Activated CD8-positive, alpha-beta memory T cell treated with anti-CD3 and anti-CD28 coated beads, Interleukin-2, amount 50 U/mL, for 1 hour (primary cell): ENCODE results near the gene NDE1.

Experiments used
- DNase-seq: peaks from one replicate; pipeline ENCODE4 v3.0.0-alpha.2; 2020; ENCODE audit errors: extremely low read depth

The NDE1 gene

GRCh38 chr16:15736529-15736928, 86.5 kb downstream of the NDE1 start:
- DNase-seq, result no peak

DNA sequence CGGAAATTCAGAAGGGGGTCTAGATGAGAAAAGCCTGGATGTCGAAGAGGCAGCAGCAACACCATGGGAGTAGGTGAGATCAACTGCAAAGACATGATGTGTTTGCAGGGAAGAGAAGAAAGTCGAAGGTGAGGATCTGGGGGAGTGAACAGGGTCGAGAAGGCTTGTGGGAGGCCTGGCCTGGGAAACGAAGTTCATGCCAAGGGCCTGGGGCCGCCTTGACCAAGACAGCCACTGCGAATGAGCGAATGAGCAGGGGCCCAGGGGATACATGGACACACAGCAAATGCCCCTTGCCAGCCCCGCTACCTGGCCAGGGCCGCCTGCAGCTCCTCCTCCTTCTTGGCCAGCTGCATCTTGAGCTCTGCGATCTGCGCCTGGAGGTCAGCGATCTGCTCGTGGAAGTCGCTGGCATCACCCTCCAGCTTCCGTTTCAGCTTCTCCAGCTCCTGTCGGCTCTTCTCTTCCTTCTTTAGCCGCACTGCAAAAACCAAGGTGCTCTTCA, 87.1 kb downstream of the NDE1 start:
- no peak for DNase-seq

GRCh38 chr16:15739464-15739863, 89.4 kb downstream of the NDE1 start:
- no peak for DNase-seq

DNA sequence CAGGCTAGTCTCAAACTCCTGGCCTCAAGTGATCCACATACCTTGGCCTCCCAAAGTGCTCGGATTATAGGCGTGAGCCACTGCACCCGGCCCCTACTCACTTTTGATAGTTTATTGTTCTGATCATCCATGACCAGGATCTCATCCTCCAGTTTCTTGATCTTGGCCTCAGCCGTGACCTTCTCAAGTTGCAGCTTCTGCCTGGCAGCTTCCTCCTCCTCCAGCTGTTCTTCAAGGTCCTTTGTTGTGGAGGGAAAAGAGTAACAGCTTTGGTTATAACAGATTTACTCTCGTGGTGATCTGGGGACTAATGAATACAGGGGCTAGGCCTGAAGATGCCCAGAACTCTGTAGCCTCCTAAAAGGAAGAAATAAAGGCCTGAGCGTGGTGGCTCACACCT, 89.9 kb downstream of the NDE1 start:
- DNase-seq, result no peak

- DNase-seq, result no peak
These were observed 91.3 kb downstream of the NDE1 start for GRCh38 chr16:15741207-15741871.

GRCh38 chr16:15742716-15743115, 92.7 kb downstream of the NDE1 start:
- DNase-seq, result no peak

- no peak for DNase-seq
These were observed 93.6 kb downstream of the NDE1 start for GRCh38 chr16:15743657-15744056.

- no peak for DNase-seq
These were observed 96.3 kb downstream of the NDE1 start for GRCh38 chr16:15746332-15746731.

GRCh38 chr16:15747937-15748336, 97.9 kb downstream of the NDE1 start:
- no peak for DNase-seq

DNA sequence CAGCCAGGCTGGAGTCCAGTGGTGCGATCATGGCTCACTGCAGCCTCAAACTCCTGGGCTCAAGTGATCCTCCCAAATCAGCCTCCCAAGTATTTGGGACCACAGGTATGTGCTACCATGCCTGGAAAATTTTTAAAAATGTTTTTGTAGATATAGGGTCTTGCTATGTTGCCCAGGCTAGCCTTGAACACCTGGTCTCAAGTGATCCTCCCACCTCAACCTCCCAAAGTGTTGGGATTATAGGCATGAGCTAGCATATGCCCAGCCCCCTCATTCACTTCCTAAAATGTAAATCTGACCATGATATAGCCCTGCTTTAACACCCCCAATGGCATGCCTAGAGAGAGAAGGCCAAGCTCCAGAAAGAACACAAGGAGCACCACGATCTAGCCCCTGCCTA, 98.6 kb downstream of the NDE1 start:
- no peak for DNase-seq

GRCh38 chr16:15749371-15749770, 99.3 kb downstream of the NDE1 start:
- DNase-seq, result no peak

- DNase-seq, result no peak
These were observed 99.9 kb downstream of the NDE1 start for GRCh38 chr16:15749985-15750384.

GRCh38 chr16:15751940-15752339, 101.9 kb downstream of the NDE1 start:
- no peak for DNase-seq

GRCh38 chr16:15752717-15753488, 102.9 kb downstream of the NDE1 start:
- DNase-seq, result no peak

DNA sequence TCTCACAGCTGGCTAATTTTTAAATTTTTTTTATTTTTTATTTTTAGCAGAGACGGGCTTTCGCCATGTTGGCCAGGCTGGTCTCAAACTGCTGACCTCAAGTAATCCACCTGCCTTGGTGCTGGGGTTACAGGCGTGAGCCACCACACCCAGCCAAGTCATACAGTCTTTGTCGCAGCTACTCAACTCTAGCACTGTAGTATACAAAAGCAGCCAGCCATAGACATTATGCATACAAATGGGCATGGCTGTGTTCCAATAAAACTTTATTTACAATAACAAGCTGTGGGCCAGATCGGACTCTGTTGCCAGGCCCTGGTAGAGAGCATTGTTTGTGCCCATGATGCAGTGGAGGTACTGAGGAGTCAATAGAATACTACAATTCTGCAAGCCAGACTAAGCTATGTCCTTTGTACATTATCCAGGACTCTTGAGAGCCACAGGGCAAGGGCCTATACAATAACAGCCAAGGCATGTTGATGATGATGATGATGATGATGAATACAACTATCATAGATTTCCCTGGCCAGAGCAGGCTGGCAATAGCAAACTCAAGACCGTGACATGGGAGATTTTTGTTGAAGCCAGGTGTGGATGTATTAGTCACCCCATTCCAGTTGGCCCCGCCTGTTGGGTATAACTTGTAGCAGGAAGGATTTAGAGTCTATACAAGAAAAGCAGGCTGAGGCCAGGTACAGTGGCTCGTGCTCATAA, 104.9 kb downstream of the NDE1 start:
- no peak for DNase-seq

DNA sequence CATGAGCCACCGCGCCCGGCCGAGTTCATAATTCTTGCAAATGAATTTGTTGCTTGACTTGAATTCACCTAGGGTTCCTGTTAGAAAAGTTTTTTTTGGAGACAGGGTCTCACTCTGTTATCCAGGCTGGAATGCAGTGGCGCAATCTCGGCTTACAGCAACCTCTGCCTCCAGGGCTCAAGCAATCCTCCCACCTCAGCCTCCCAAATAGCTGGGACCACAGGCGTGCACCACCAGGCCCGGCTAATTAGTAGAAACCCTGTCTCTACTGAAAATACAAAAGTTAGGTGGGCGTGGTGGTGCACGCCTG, 107.0 kb downstream of the NDE1 start:
- no peak for DNase-seq

- DNase-seq, result no peak
These were observed 107.7 kb downstream of the NDE1 start for GRCh38 chr16:15757630-15758251.

DNA sequence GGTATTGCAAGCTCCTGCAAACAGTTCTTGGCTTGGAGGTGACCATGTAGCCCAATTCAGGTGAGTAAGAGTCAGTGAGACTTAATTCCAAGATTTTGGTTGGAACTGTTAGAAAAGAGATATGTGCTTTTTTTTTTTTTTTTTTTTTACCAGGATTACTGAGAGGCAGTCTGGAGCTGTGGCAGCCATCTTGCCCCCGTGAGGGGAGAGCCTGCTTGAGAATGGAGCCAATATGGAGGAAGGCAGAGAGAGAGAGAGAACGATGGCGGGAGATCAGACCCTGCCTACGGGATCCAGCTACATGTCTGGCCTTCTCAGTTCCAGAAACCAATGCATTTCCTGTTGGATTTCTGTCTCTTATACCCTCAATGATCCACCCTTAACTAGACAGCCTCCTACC, 109.0 kb downstream of the NDE1 start:
- no peak for DNase-seq

- DNase-seq, result no peak
These were observed 110.1 kb downstream of the NDE1 start for GRCh38 chr16:15760129-15760528.

DNA sequence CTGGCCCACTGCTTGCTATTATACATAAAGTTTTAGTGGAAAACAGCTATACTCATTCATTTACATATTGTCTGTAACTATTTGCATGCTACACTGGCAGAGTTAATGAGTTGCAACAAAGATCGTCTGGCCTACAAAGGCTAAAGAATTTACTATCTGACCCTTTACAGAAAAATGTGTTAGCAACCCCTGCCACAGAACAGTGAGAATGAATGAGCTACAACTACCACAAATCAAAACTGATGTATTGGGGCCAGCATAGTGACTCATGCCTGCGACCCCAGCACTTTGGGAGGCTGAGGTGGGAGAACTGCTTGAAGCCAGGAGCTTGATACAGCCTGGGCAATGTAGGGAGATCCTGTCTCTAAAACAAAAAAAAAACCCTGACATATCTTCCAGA, 114.1 kb downstream of the NDE1 start:
- DNase-seq, result no peak

DNA sequence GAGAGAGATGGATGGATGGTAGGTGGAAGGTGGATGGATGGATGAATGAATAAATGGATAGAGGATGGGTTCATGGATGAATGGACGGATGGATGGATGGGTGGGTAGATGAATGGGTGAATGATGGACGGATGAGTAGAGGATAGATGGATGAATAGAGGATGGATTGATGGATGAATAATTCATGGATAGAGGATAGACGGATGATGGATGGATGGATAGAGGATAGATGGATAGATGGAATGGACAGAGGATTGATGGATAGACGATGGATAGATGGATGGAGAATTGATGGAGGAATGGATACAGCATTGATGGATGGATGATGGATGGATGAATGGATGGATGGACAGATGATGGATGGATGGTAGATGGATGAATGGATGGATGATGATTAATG, 115.1 kb downstream of the NDE1 start:
- no peak for DNase-seq

DNA sequence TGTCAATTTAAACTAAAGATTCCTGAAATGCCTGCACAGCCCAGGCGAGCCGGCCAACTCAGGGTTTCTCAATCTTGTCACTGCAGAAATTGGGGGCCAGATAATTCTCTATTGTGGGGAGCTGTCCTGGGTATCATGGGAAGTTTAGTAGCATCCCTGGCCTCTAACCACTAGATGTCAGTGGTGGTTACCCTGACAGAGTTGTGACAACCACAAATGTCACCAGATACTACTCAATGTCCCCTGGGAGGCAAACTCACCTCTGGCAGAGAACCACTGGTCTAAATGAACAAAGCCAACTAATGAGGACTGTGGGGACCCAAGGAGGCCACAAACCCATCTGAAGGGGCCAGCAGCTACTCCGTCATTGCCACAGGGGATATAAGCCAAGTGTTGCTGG, 115.8 kb downstream of the NDE1 start:
- DNase-seq, result no peak
